Measurements from ENCODE around the gene SIX6. TPM values are rescaled to one million over a fixed set of nuclear protein-coding genes. Genes with fewer than 3 reads are reported as not detected.
A peak's percentile ranks its signal among the peaks of the same experiment; 100 is the strongest.
"Not testable (repeated sequence)": the region's sequence is repeated elsewhere in the genome, so short reads cannot be mapped to it uniquely, and the experiment has no call there.

SIX6 gene
- polyA plus RNA-seq (2013, experiment 1 of 2): not detected
- polyA plus RNA-seq (2013, experiment 2 of 2): not detected

DNA sequence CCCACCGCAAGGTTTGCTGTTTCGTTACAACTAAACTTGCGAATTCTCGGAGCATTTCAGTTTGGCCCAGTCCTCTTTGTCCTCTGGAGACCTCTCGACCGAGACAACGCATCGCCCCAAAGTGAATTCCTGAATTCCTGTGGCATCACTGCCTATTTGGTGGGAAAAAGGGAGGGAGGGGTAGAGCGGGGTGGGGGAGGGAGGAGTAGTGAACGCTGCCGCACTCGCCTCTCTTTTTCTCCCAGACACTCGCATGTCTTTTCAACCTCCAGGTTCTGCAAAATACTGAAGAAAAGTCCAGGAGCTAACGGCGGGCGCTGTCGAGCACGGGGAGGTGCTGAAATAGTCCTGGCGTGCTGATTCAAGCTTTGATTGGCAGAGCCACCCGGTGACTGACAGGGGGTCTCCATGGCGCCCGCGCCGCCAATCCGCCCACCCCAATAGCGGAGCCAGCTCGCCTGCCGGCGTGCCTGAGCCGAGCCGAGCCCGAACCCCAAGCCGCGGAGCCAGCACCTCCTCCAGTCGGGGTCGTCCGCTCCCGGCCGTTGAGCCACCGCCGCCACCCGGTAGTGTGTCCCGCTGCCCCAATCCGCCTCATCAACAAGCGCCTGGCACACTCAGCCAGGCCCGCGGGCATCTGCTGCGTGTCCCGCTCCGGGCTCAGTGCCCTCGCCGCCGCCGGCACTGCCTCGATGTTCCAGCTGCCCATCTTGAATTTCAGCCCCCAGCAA is at the start of gene SIX6:
SIX6 (plus strand) TSS at position 440 of the 731 bp plus-strand sequence; CDS start at position 693, 253 bp downstream.
- Histone ChIP-seq H4K91ac (ENCODE audit: low read length) (no peak within 1 kb of the TSS), H2BK120ac (ENCODE audit: low read depth, low read length) (no peak within 1 kb of the TSS), H3K4me2 (ENCODE audit: low read length, poor library complexity, severe bottlenecking) (peak within 1 kb of the TSS; percentile 55), H3K4ac (ENCODE audit: low read depth in 1 of 2, low read length in 2 of 2) (no peak within 1 kb of the TSS), H3K18ac (ENCODE audit: low read depth in 1 of 2, low read length in 2 of 2) (no peak within 1 kb of the TSS), H2AK5ac (ENCODE audit: low read length, severe bottlenecking) (no peak within 1 kb of the TSS), H3K9me3 (ENCODE audit: control insufficient read depth, low read length) (peaks cover 4% of the 10 kb centered on the region), H3K14ac (ENCODE audit: low read length in 2 of 2) (no peak within 1 kb of the TSS), H2AFZ (ENCODE audit: low read depth, low read length) (no peak within 1 kb of the TSS), H2BK15ac (ENCODE audit: low read depth, poor library complexity, severe bottlenecking) (no peak within 1 kb of the TSS), H3K4me1 (ENCODE audit: control insufficient read depth, insufficient read depth, low read depth, low read length) (peaks cover 27% of the 10 kb centered on the region), H3K27me3 (ENCODE audit: control insufficient read depth in 1 of 2, insufficient read depth in 1 of 2, low read length in 2 of 2) (peaks cover 87 to 100% of the 10 kb centered on the region in 2 experiments), H3K27ac (ENCODE audit: low read length, poor library complexity, severe bottlenecking) (no peak within 1 kb of the TSS), H3K4me3 (ENCODE audit: insufficient read depth in 1 of 2, low read depth in 1 of 2, low read length in 2 of 2) (no peak within 1 kb of the TSS), H2BK12ac (ENCODE audit: low read length in 2 of 2) (no peak within 1 kb of the TSS), H3K9ac (ENCODE audit: low read length) (no peak within 1 kb of the TSS), H3K79me1 (replicated peaks; ENCODE audit: low read length, poor library complexity, severe bottlenecking) (no peaks in the 10 kb centered on the region), H3K23ac (ENCODE audit: low read length in 2 of 2) (no peak within 1 kb of the TSS), H2BK5ac (ENCODE audit: low read depth, low read length, poor library complexity, severe bottlenecking) (no peak within 1 kb of the TSS), H4K8ac (ENCODE audit: low read length) (no peak within 1 kb of the TSS), H3K36me3 (ENCODE audit: control insufficient read depth in 1 of 2, insufficient read depth in 2 of 2, low read depth in 1 of 2, low read length in 2 of 2) (no peaks in the 10 kb centered on the region)
- under 1% methylated on average over 46 of the region's 55 CpGs for WGBS
- DNase-seq: no peak

DNA sequence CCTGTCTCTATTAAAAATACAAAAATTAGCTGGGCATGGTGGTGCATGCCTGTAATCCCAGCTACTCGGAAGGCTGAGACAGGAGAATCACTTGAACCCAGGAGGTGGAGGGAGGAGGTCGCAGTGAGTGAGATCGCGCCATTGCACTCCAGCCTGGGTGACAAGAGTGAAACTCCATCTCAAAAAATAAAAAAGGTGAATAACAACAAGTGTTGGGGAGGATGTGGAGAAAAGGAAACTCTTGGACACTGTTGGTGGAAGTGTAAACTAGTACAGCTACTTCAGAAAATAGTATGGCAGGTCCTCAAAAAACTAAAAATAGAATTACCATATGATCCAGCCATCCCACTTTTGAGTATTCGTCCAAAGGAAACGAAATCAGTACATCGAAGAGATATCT is 28.7 kb upstream of the SIX6 start:
- H2BK5ac ChIP-seq (ENCODE audit: low read depth, low read length, poor library complexity, severe bottlenecking); H3K4ac ChIP-seq (ENCODE audit: low read depth in 1 of 2, low read length in 2 of 2); H3K4me1 ChIP-seq (ENCODE audit: control insufficient read depth, insufficient read depth, low read depth, low read length); H3K36me3 ChIP-seq (ENCODE audit: control insufficient read depth in 1 of 2, insufficient read depth in 2 of 2, low read depth in 1 of 2, low read length in 2 of 2); H3K14ac ChIP-seq (ENCODE audit: low read length in 2 of 2); H2AK5ac ChIP-seq (ENCODE audit: low read length, severe bottlenecking); H2BK15ac ChIP-seq (ENCODE audit: low read depth, poor library complexity, severe bottlenecking); DNase-seq; H3K79me1 ChIP-seq (replicated peaks; ENCODE audit: low read length, poor library complexity, severe bottlenecking); H4K8ac ChIP-seq (ENCODE audit: low read length); H2BK12ac ChIP-seq (ENCODE audit: low read length in 2 of 2); H3K9ac ChIP-seq (ENCODE audit: low read length); H3K23ac ChIP-seq (ENCODE audit: low read length in 2 of 2); H3K27ac ChIP-seq (ENCODE audit: low read length, poor library complexity, severe bottlenecking); H2BK120ac ChIP-seq (ENCODE audit: low read depth, low read length); H3K9me3 ChIP-seq (ENCODE audit: control insufficient read depth, low read length); H4K91ac ChIP-seq (ENCODE audit: low read length); H2AFZ ChIP-seq (ENCODE audit: low read depth, low read length); H3K4me3 ChIP-seq (ENCODE audit: insufficient read depth in 1 of 2, low read depth in 1 of 2, low read length in 2 of 2); H3K18ac ChIP-seq (ENCODE audit: low read depth in 1 of 2, low read length in 2 of 2); H3K4me2 ChIP-seq (ENCODE audit: low read length, poor library complexity, severe bottlenecking): not testable (repeated sequence)
- H3K27me3 ChIP-seq (ENCODE audit: control insufficient read depth in 1 of 2, insufficient read depth in 1 of 2, low read length in 2 of 2): peaks cover 3 to 19% of the 10 kb centered on the region in 2 experiments
- WGBS: 70% methylated on average over 2 of the region's 7 CpGs

DNA sequence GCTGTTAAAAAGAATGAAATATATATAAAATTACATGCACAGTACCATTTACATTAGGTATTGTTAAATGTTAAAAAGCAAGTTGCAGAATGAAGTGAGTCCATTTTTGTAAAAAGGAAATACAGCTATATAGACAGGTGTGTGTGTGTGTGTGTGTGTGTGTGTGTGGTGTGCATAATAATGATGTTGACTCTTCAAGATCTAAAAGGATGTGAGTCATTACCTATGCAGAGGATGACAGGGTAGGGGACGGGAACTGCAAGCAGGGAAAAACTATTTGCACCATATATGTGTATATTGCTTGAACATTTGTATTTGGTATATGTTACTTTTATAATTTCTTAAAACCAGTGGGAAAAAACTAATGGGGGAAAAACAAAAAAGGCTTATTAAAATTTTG is 26.2 kb upstream of the SIX6 start:
- no peak for DNase-seq
- H3K27me3 ChIP-seq (ENCODE audit: control insufficient read depth in 1 of 2, insufficient read depth in 1 of 2, low read length in 2 of 2): peaks cover 13 to 42% of the 10 kb centered on the region in 2 experiments

DNA sequence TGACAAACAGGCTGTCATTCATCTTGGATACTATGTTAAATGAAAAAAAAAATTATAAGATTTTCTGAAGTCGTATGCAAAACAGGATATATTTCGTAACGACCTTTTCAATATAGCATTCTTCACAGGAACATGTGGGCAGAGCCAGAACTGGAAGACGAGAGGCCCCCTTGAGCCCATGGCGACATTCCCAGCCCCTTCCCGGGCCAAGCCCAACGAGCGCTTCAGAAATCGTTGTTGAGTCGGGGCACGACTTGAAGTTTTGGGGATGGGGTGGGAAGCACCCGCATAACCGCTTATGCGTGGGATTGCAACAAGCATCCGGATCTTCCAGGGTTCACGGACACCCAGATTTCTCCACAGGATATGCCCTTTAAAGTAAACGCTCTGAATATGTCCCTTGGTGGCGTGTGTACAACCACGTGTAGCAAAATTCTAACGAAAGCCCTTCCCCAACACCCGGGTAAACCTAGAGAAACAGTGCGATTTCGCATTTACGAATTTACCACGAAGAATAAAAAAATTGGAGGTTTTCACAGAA is 23.8 kb upstream of the SIX6 start:
- Histone ChIP-seq H3K4me3 (ENCODE audit: insufficient read depth in 1 of 2, low read depth in 1 of 2, low read length in 2 of 2) (peak overlapping the region; percentile 73 to 77), H3K14ac (ENCODE audit: low read length in 2 of 2) (no peak overlapping the region), H3K4me1 (ENCODE audit: control insufficient read depth, insufficient read depth, low read depth, low read length) (peaks cover 8% of the 10 kb centered on the region), H3K9me3 (ENCODE audit: control insufficient read depth, low read length) (peaks cover 3% of the 10 kb centered on the region), H2AFZ (ENCODE audit: low read depth, low read length) (no peak overlapping the region), H3K36me3 (ENCODE audit: control insufficient read depth in 1 of 2, insufficient read depth in 2 of 2, low read depth in 1 of 2, low read length in 2 of 2) (no peaks in the 10 kb centered on the region), H2BK120ac (ENCODE audit: low read depth, low read length) (no peak overlapping the region), H3K27me3 (ENCODE audit: control insufficient read depth in 1 of 2, insufficient read depth in 1 of 2, low read length in 2 of 2) (peaks cover 22 to 66% of the 10 kb centered on the region in 2 experiments), H3K79me1 (replicated peaks; ENCODE audit: low read length, poor library complexity, severe bottlenecking) (no peaks in the 10 kb centered on the region), H2BK15ac (ENCODE audit: low read depth, poor library complexity, severe bottlenecking) (no peak overlapping the region), H2AK5ac (ENCODE audit: low read length, severe bottlenecking) (no peak overlapping the region), H3K23ac (ENCODE audit: low read length in 2 of 2) (no peak overlapping the region), H3K4me2 (ENCODE audit: low read length, poor library complexity, severe bottlenecking) (peak overlapping the region; percentile 85), H2BK5ac (ENCODE audit: low read depth, low read length, poor library complexity, severe bottlenecking) (no peak overlapping the region), H4K8ac (ENCODE audit: low read length) (no peak overlapping the region), H2BK12ac (ENCODE audit: low read length in 2 of 2) (no peak overlapping the region), H3K18ac (ENCODE audit: low read depth in 1 of 2, low read length in 2 of 2) (no peak overlapping the region), H3K27ac (ENCODE audit: low read length, poor library complexity, severe bottlenecking) (no peak overlapping the region), H4K91ac (ENCODE audit: low read length) (no peak overlapping the region), H3K9ac (ENCODE audit: low read length) (peak overlapping the region; percentile 50), H3K4ac (ENCODE audit: low read depth in 1 of 2, low read length in 2 of 2) (no peak overlapping the region)
- DNase-seq: no peak
- WGBS: 15% methylated on average over 25 of the region's 25 CpGs

More for the DNA sequence above, 26.2 kb upstream of the SIX6 start:
- Histone ChIP-seq H3K36me3 (ENCODE audit: control insufficient read depth in 1 of 2, insufficient read depth in 2 of 2, low read depth in 1 of 2, low read length in 2 of 2) (no peaks in the 10 kb centered on the region), H3K4me3 (ENCODE audit: insufficient read depth in 1 of 2, low read depth in 1 of 2, low read length in 2 of 2) (no peak overlapping the region), H3K27ac (ENCODE audit: low read length, poor library complexity, severe bottlenecking) (no peak overlapping the region), H2AK5ac (ENCODE audit: low read length, severe bottlenecking) (no peak overlapping the region), H2BK120ac (ENCODE audit: low read depth, low read length) (no peak overlapping the region), H4K8ac (ENCODE audit: low read length) (no peak overlapping the region), H3K14ac (ENCODE audit: low read length in 2 of 2) (no peak overlapping the region), H3K9me3 (ENCODE audit: control insufficient read depth, low read length) (peaks cover 3% of the 10 kb centered on the region), H3K23ac (ENCODE audit: low read length in 2 of 2) (no peak overlapping the region), H3K4me1 (ENCODE audit: control insufficient read depth, insufficient read depth, low read depth, low read length) (peaks cover 8% of the 10 kb centered on the region), H2BK15ac (ENCODE audit: low read depth, poor library complexity, severe bottlenecking) (no peak overlapping the region), H3K79me1 (replicated peaks; ENCODE audit: low read length, poor library complexity, severe bottlenecking) (no peaks in the 10 kb centered on the region), H3K4ac (ENCODE audit: low read depth in 1 of 2, low read length in 2 of 2) (no peak overlapping the region), H4K91ac (ENCODE audit: low read length) (no peak overlapping the region), H3K18ac (ENCODE audit: low read depth in 1 of 2, low read length in 2 of 2) (no peak overlapping the region), H2BK12ac (ENCODE audit: low read length in 2 of 2) (no peak overlapping the region), H2BK5ac (ENCODE audit: low read depth, low read length, poor library complexity, severe bottlenecking) (no peak overlapping the region), H3K4me2 (ENCODE audit: low read length, poor library complexity, severe bottlenecking) (no peak overlapping the region), H3K9ac (ENCODE audit: low read length) (no peak overlapping the region), H2AFZ (ENCODE audit: low read depth, low read length) (no peak overlapping the region)
- no CpG with 5 or more reads among the region's 1 CpG for WGBS
